ENCODE results near the gene KCNG4. TPM values are rescaled to one million over a fixed set of nuclear protein-coding genes. Genes with fewer than 3 reads are reported as not detected.
A peak's percentile ranks its signal among the peaks of the same experiment; 100 is the strongest.

KCNG4 gene
- total and polyA plus RNA-seq, 2 donors from 2014 or later = not detected

DNA sequence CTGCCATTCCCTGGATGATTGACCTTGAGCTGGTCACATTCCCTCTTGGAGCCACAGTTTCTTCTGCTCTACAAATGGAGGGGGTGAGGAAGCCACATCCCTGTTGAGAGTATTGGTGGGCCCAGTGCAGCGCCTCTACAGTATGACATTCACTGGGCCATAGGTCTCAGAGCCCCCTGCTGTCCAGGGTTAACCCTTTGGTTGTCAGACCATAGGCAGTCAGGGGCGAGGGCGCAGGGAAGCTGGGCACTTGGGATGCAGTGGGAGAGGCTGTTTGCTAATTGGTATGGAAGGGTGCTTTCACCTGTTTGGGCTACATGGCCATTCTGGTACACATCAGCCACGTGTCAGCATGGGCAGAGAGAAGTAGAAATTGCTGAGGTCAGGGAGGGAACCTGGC lies 27.6 kb upstream of the KCNG4 start:
- TF ChIP-seq, protein P1, sequence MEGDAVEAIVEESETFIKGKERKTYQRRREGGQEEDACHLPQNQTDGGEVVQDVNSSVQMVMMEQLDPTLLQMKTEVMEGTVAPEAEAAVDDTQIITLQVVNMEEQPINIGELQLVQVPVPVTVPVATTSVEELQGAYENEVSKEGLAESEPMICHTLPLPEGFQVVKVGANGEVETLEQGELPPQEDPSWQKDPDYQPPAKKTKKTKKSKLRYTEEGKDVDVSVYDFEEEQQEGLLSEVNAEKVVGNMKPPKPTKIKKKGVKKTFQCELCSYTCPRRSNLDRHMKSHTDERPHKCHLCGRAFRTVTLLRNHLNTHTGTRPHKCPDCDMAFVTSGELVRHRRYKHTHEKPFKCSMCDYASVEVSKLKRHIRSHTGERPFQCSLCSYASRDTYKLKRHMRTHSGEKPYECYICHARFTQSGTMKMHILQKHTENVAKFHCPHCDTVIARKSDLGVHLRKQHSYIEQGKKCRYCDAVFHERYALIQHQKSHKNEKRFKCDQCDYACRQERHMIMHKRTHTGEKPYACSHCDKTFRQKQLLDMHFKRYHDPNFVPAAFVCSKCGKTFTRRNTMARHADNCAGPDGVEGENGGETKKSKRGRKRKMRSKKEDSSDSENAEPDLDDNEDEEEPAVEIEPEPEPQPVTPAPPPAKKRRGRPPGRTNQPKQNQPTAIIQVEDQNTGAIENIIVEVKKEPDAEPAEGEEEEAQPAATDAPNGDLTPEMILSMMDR (IDR thresholded peaks at IDR 0.05; ENCODE audit: borderline replicate concordance, extremely low read depth, insufficient read depth) = no peak
- H3K4me3 ChIP-seq (ENCODE audit: low read length in 3 of 3) = no peak overlapping the region
- DNase-seq = no peak
- H3K9ac ChIP-seq (ENCODE audit: low read length in 3 of 3) = no peak overlapping the region
- H3K27ac ChIP-seq (ENCODE audit: low read depth in 2 of 2, low read length in 2 of 2) = peak overlapping the region in 1 of 2 donors; percentile 2
- H3K27me3 ChIP-seq (ENCODE audit: control insufficient read depth, insufficient read depth, low read length) = no peaks in the 10 kb centered on the region
- H3K9me3 ChIP-seq (ENCODE audit: control insufficient read depth in 2 of 3, insufficient read depth in 1 of 3, low read length in 3 of 3) = no peaks in the 10 kb centered on the region
- peaks cover 0 to 20% (median 8%) of the 10 kb centered on the region in 3 donors for H3K4me1 ChIP-seq (ENCODE audit: control insufficient read depth in 2 of 3, insufficient read depth in 2 of 3, low read depth in 1 of 3, low read length in 3 of 3)
- H3K36me3 ChIP-seq (ENCODE audit: control insufficient read depth in 2 of 3, insufficient read depth in 3 of 3, low read length in 3 of 3) = no peaks in the 10 kb centered on the region
- intact Hi-C loops (cut with DNase I) = no loop called here
- no peak for FAIRE-seq

- H3K27ac ChIP-seq (ENCODE audit: low read depth in 2 of 2, low read length in 2 of 2) = no peak overlapping the region
- no peaks in the 10 kb centered on the region for H3K36me3 ChIP-seq (ENCODE audit: control insufficient read depth in 2 of 3, insufficient read depth in 3 of 3, low read length in 3 of 3)
- peak; percentile 46 for FAIRE-seq
Measured at GRCh38 chr16:84266451-84266850, 26.6 kb upstream of the KCNG4 start.

GRCh38 chr16:84262939-84263338 lies 23.1 kb upstream of the KCNG4 start:
- H3K36me3 ChIP-seq (ENCODE audit: control insufficient read depth in 2 of 3, insufficient read depth in 3 of 3, low read length in 3 of 3) = no peaks in the 10 kb centered on the region
- no peaks in the 10 kb centered on the region for H3K27me3 ChIP-seq (ENCODE audit: control insufficient read depth, insufficient read depth, low read length)
- intact Hi-C loops (cut with DNase I) = no loop called here
- DNase-seq = peak in 1 of 5 donors; percentile 2
- no peak overlapping the region for H3K9ac ChIP-seq (ENCODE audit: low read length in 3 of 3)
- TF ChIP-seq, protein P1 (IDR thresholded peaks at IDR 0.05; ENCODE audit: borderline replicate concordance, extremely low read depth, insufficient read depth) = no peak
- no peak for FAIRE-seq
- peaks cover 0 to 13% (median 4%) of the 10 kb centered on the region in 3 donors for H3K4me1 ChIP-seq (ENCODE audit: control insufficient read depth in 2 of 3, insufficient read depth in 2 of 3, low read depth in 1 of 3, low read length in 3 of 3)
- H3K4me3 ChIP-seq (ENCODE audit: low read length in 3 of 3) = no peak overlapping the region
- H3K27ac ChIP-seq (ENCODE audit: low read depth in 2 of 2, low read length in 2 of 2) = no peak overlapping the region
- H3K9me3 ChIP-seq (ENCODE audit: control insufficient read depth in 2 of 3, insufficient read depth in 1 of 3, low read length in 3 of 3) = no peaks in the 10 kb centered on the region

More at GRCh38 chr16:84266451-84266850, 26.6 kb upstream of the KCNG4 start:
- intact Hi-C loops (cut with DNase I) = no loop called here
- no peaks in the 10 kb centered on the region for H3K27me3 ChIP-seq (ENCODE audit: control insufficient read depth, insufficient read depth, low read length)
- TF ChIP-seq, protein P1 (IDR thresholded peaks at IDR 0.05; ENCODE audit: borderline replicate concordance, extremely low read depth, insufficient read depth) = no peak
- peak in 4 of 5 donors; percentile 74 to 86 (median 83) for DNase-seq
- H3K4me3 ChIP-seq (ENCODE audit: low read length in 3 of 3) = peak overlapping the region in 1 of 3 donors; percentile 15
- peaks cover 0 to 20% (median 8%) of the 10 kb centered on the region in 3 donors for H3K4me1 ChIP-seq (ENCODE audit: control insufficient read depth in 2 of 3, insufficient read depth in 2 of 3, low read depth in 1 of 3, low read length in 3 of 3)
- no peaks in the 10 kb centered on the region for H3K9me3 ChIP-seq (ENCODE audit: control insufficient read depth in 2 of 3, insufficient read depth in 1 of 3, low read length in 3 of 3)
- no peak overlapping the region for H3K9ac ChIP-seq (ENCODE audit: low read length in 3 of 3)

DNA sequence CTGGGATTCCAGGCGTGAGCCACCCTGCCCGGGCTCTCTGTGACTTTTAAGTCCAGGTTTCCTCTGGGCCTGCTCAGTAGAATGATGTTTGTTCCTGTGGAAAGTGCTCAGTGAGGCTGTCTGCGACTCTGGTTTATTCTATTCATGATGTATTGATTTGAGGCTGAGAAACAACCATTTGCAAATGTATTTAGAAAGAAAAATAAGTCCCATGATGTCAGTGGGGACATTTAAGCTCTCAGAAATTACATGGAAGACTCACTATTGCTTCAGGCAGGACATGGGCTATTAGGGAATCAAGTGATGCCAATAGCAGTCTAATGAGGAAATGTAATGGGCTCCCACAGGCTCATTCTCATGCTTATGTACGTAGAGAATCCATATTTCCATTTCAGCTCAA lies 22.2 kb upstream of the KCNG4 start:
- intact Hi-C loops (cut with DNase I) = no loop called here
- FAIRE-seq = no peak
- TF ChIP-seq, protein P1 (IDR thresholded peaks at IDR 0.05; ENCODE audit: borderline replicate concordance, extremely low read depth, insufficient read depth) = no peak

More for the DNA sequence above, 22.2 kb upstream of the KCNG4 start:
- Histone ChIP-seq H3K4me1 (ENCODE audit: control insufficient read depth in 2 of 3, insufficient read depth in 2 of 3, low read depth in 1 of 3, low read length in 3 of 3) (peaks cover 0 to 4% (median 2%) of the 10 kb centered on the region in 3 donors), H3K4me3 (ENCODE audit: low read length in 3 of 3) (no peak overlapping the region), H3K36me3 (ENCODE audit: control insufficient read depth in 2 of 3, insufficient read depth in 3 of 3, low read length in 3 of 3) (no peaks in the 10 kb centered on the region), H3K27me3 (ENCODE audit: control insufficient read depth, insufficient read depth, low read length) (no peaks in the 10 kb centered on the region), H3K27ac (ENCODE audit: low read depth in 2 of 2, low read length in 2 of 2) (no peak overlapping the region), H3K9ac (ENCODE audit: low read length in 3 of 3) (no peak overlapping the region), H3K9me3 (ENCODE audit: control insufficient read depth in 2 of 3, insufficient read depth in 1 of 3, low read length in 3 of 3) (no peaks in the 10 kb centered on the region)
- no peak for DNase-seq
